Measurements from ENCODE around the gene SF3B3. TPM values are rescaled to one million over a fixed set of nuclear protein-coding genes. Genes with fewer than 3 reads are reported as not detected.

The SF3B3 gene
- total RNA-seq, 1 donor: 142 TPM

DNA sequence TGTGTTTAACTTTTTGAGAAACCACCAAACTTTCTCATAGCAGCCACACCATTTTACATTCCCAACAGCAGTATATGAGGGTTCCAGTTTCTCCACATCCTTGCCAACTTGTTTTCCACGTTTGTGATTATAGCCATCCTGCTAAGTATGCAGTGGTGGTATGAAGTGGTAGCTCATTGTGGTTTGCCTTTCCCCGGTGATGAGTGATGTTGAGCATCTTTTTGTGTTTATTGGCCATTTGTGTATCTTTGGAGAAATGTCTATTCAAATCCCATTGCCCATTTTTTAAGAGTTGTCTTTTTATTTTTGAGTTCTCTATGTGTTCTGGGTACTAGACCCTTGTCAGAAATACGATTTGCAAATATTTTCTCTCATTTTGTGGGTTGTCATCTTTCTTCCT, 17.4 kb downstream of the SF3B3 start:
- no peak for DNase-seq (ENCODE audit: insufficient read length, low spot score, missing footprints)
- H3K4me1 ChIP-seq (ENCODE audit: insufficient read depth, low read length): no peaks in the 10 kb centered on the region
- H3K4me2 ChIP-seq (ENCODE audit: insufficient read depth, low read length): no peak overlapping the region
- H3K27ac ChIP-seq (ENCODE audit: low read depth, low read length): no peak overlapping the region
- H3K79me2 ChIP-seq (ENCODE audit: insufficient read depth, low read length): peaks cover 90% of the 10 kb centered on the region
- TF ChIP-seq, protein P1, sequence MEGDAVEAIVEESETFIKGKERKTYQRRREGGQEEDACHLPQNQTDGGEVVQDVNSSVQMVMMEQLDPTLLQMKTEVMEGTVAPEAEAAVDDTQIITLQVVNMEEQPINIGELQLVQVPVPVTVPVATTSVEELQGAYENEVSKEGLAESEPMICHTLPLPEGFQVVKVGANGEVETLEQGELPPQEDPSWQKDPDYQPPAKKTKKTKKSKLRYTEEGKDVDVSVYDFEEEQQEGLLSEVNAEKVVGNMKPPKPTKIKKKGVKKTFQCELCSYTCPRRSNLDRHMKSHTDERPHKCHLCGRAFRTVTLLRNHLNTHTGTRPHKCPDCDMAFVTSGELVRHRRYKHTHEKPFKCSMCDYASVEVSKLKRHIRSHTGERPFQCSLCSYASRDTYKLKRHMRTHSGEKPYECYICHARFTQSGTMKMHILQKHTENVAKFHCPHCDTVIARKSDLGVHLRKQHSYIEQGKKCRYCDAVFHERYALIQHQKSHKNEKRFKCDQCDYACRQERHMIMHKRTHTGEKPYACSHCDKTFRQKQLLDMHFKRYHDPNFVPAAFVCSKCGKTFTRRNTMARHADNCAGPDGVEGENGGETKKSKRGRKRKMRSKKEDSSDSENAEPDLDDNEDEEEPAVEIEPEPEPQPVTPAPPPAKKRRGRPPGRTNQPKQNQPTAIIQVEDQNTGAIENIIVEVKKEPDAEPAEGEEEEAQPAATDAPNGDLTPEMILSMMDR (IDR thresholded peaks at IDR 0.05; ENCODE audit: extremely low read depth, low read depth, low read length): no peak
- H2AFZ ChIP-seq (ENCODE audit: low read length): no peak overlapping the region
- peaks cover 22% of the 10 kb centered on the region for H4K20me1 ChIP-seq (ENCODE audit: insufficient read depth, low read length)
- H3K36me3 ChIP-seq (ENCODE audit: insufficient read depth, low read length): peaks cover 91% of the 10 kb centered on the region
- no peaks in the 10 kb centered on the region for H3K27me3 ChIP-seq (ENCODE audit: insufficient read depth, low read length)
- no peak overlapping the region for H3K4me3 ChIP-seq (ENCODE audit: insufficient read depth, low read length)
- H3K9me3 ChIP-seq (ENCODE audit: low read depth, low read length): no peaks in the 10 kb centered on the region

DNA sequence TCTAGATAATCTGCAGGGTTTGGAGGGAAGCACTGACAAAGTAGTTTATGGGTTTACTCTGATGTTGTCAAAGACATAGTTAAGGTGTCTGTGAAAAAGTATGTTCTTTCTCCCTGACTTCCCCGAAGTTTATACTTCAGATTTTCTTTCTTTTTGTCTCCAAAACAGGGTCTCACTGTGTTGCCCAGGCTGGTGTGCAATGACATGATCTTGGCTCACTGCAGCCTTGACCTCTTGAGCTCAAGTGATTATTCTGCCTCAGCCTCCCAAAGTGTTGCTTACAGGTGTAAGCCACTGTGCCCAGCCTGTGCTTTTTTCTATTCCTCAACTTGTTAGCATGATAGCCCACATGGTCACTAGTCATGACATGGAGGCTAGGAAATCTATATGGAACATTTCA, 20.9 kb downstream of the SF3B3 start:
- Histone ChIP-seq H3K36me3 (ENCODE audit: insufficient read depth, low read length) (peaks cover 88% of the 10 kb centered on the region), H4K20me1 (ENCODE audit: insufficient read depth, low read length) (peaks cover 13% of the 10 kb centered on the region), H3K79me2 (ENCODE audit: insufficient read depth, low read length) (peaks cover 86% of the 10 kb centered on the region)

DNA sequence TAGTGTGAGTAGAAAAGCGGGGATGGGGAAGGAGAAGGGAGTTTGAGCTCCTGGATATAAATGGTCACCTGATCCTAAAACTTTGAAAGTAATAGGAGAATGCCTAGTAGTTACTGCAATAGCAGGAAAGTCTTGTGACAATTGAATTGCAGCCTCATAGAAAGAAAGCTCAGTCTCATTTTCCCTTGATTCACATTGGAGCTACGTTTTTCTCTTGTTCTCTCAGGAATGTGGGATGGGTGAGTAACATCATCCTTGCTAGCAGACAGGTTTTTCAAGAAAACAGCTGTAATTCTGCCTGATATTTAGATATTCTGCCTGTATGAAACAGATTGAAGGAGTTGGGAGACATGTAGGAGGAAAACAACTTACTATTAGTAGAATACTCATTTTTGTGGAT, 25.3 kb downstream of the SF3B3 start:
- Histone ChIP-seq H3K36me3 (ENCODE audit: insufficient read depth, low read length) (peaks cover 84% of the 10 kb centered on the region), H3K79me2 (ENCODE audit: insufficient read depth, low read length) (peaks cover 68% of the 10 kb centered on the region), H3K27me3 (ENCODE audit: insufficient read depth, low read length) (no peaks in the 10 kb centered on the region), H4K20me1 (ENCODE audit: insufficient read depth, low read length) (peaks cover 8% of the 10 kb centered on the region), H3K4me3 (ENCODE audit: insufficient read depth, low read length) (no peak overlapping the region), H3K4me2 (ENCODE audit: insufficient read depth, low read length) (no peak overlapping the region), H3K4me1 (ENCODE audit: insufficient read depth, low read length) (peaks cover 16% of the 10 kb centered on the region), H2AFZ (ENCODE audit: low read length) (no peak overlapping the region), H3K9me3 (ENCODE audit: low read depth, low read length) (no peaks in the 10 kb centered on the region), H3K27ac (ENCODE audit: low read depth, low read length) (no peak overlapping the region)
- TF ChIP-seq, protein P1 (IDR thresholded peaks at IDR 0.05; ENCODE audit: extremely low read depth, low read depth, low read length): no peak
- DNase-seq (ENCODE audit: insufficient read length, low spot score, missing footprints): no peak

More for the DNA sequence above, 20.9 kb downstream of the SF3B3 start:
- Histone ChIP-seq H3K27ac (ENCODE audit: low read depth, low read length) (no peak overlapping the region), H2AFZ (ENCODE audit: low read length) (no peak overlapping the region), H3K4me1 (ENCODE audit: insufficient read depth, low read length) (no peaks in the 10 kb centered on the region), H3K4me3 (ENCODE audit: insufficient read depth, low read length) (no peak overlapping the region), H3K9me3 (ENCODE audit: low read depth, low read length) (no peaks in the 10 kb centered on the region), H3K27me3 (ENCODE audit: insufficient read depth, low read length) (no peaks in the 10 kb centered on the region), H3K4me2 (ENCODE audit: insufficient read depth, low read length) (no peak overlapping the region)
- TF ChIP-seq, protein P1 (IDR thresholded peaks at IDR 0.05; ENCODE audit: extremely low read depth, low read depth, low read length): no peak
- no peak for DNase-seq (ENCODE audit: insufficient read length, low spot score, missing footprints)

DNA sequence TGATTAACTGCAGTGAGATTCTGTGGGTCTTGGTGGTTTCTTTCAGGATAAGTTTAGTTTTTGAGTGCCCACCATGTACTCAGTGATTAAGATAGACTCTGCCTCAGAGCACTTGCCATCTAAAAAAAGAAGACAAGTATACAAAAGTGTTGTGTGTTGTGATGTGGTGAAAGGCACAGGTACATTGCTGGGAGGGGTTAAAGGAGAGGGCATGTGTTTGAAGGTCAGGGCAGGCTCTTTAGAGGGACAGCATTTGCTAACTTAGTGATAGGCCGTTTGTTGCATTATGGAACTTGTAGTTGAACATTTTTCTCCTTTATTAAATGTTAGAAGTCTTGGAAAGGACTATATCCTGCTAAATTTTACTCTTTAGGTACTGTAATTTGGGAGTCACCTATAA, 26.5 kb downstream of the SF3B3 start:
- TF ChIP-seq, protein P1 (IDR thresholded peaks at IDR 0.05; ENCODE audit: extremely low read depth, low read depth, low read length): no peak
- Histone ChIP-seq H3K27ac (ENCODE audit: low read depth, low read length) (no peak overlapping the region), H3K4me1 (ENCODE audit: insufficient read depth, low read length) (peaks cover 24% of the 10 kb centered on the region), H3K36me3 (ENCODE audit: insufficient read depth, low read length) (peaks cover 84% of the 10 kb centered on the region), H4K20me1 (ENCODE audit: insufficient read depth, low read length) (peaks cover 15% of the 10 kb centered on the region), H3K4me2 (ENCODE audit: insufficient read depth, low read length) (no peak overlapping the region), H2AFZ (ENCODE audit: low read length) (no peak overlapping the region), H3K79me2 (ENCODE audit: insufficient read depth, low read length) (peaks cover 70% of the 10 kb centered on the region), H3K27me3 (ENCODE audit: insufficient read depth, low read length) (no peaks in the 10 kb centered on the region), H3K9me3 (ENCODE audit: low read depth, low read length) (no peaks in the 10 kb centered on the region), H3K4me3 (ENCODE audit: insufficient read depth, low read length) (no peak overlapping the region)
- no peak for DNase-seq (ENCODE audit: insufficient read length, low spot score, missing footprints)
